HG03558 (cell line): ENCODE results near the gene USP14.

Source experiments
- ATAC-seq: cut with Tn5 transposase; IDR thresholded peaks from one replicate; pipeline ENCODE4 v1.9.1; 2021; ENCODE audit warnings: moderate number of reproducible peaks; ENCODE audit not compliant: unreplicated experiment; ENCODE audit errors: extremely low read depth

Gene USP14

GRCh38 chr18:159037-159652 lies 788 bp downstream of the USP14 start:
- ATAC-seq, result no peak

GRCh38 chr18:159933-160332 lies 1.6 kb downstream of the USP14 start:
- no peak for ATAC-seq

- no peak for ATAC-seq
These were observed 2.6 kb downstream of the USP14 start for GRCh38 chr18:160831-161570.

- ATAC-seq, result no peak
These were observed 14.0 kb downstream of the USP14 start for GRCh38 chr18:172361-172760.

- ATAC-seq, result no peak
These were observed 21.1 kb downstream of the USP14 start for GRCh38 chr18:179499-179898.

- ATAC-seq, result no peak
These were observed 23.4 kb downstream of the USP14 start for GRCh38 chr18:181711-182110.

- ATAC-seq, result no peak
These were observed 25.4 kb downstream of the USP14 start for GRCh38 chr18:183769-184168.

GRCh38 chr18:189254-189653 lies 30.9 kb downstream of the USP14 start:
- ATAC-seq, result no peak

GRCh38 chr18:191725-192124 lies 33.4 kb downstream of the USP14 start:
- ATAC-seq, result no peak

- ATAC-seq, result no peak
These were observed 34.4 kb downstream of the USP14 start for GRCh38 chr18:192801-193200.

GRCh38 chr18:195651-196050 lies 37.3 kb downstream of the USP14 start:
- no peak for ATAC-seq

GRCh38 chr18:199214-199613 lies 40.9 kb downstream of the USP14 start:
- ATAC-seq, result no peak

GRCh38 chr18:199768-200167 lies 41.4 kb downstream of the USP14 start:
- no peak for ATAC-seq

- no peak for ATAC-seq
These were observed 51.7 kb downstream of the USP14 start for GRCh38 chr18:210075-210474.

- ATAC-seq, result no peak
These were observed 52.4 kb downstream of the USP14 start for GRCh38 chr18:210733-211132.

GRCh38 chr18:211582-211981 lies 53.2 kb downstream of the USP14 start:
- ATAC-seq, result no peak

GRCh38 chr18:212780-213179 lies 54.4 kb downstream of the USP14 start:
- no peak for ATAC-seq

- no peak for ATAC-seq
These were observed 55.1 kb downstream of the USP14 start for GRCh38 chr18:213505-213904.

- no peak for ATAC-seq
These were observed 55.6 kb downstream of the USP14 start for GRCh38 chr18:213966-214365.

GRCh38 chr18:215448-216010 lies 57.2 kb downstream of the USP14 start:
- ATAC-seq, result no peak

GRCh38 chr18:217532-218336 lies 59.4 kb downstream of the USP14 start:
- no peak for ATAC-seq
